Pancreas (tissue), 10 donors: Measurements from ENCODE around the gene OSBPL10. TPM values are rescaled to one million over a fixed set of nuclear protein-coding genes. Genes with fewer than 3 reads are reported as not detected.
"Not testable (repeated sequence)": the region's sequence is repeated elsewhere in the genome, so short reads cannot be mapped to it uniquely, and the experiment has no call there.

Experiments used
- ATAC-seq, 4 donors: fragments of 200-7000 bp; cut with Tn5 transposase; one replicate each; pipeline versions ENCODE4 v1.8.0 to v1.9.1; 2020; ENCODE audit warnings: mild to moderate bottlenecking in 4 of 4, moderate library complexity in 4 of 4
- DNase-seq, 6 donors: peaks; one replicate each; pipeline ENCODE4 v3.0.0-alpha.2; 2020
- FAIRE-seq: peaks from 2 replicates; lab custom pipeline; 2012; peaks lifted over from hg19 to GRCh38; lab: Jason Lieb, UNC
- H3K27ac ChIP-seq, 4 donors: fragments of 200-600 bp; sonication (generic); 1 replicate in 3 of 4; 2 replicates in 1 of 4; pipeline versions ENCODE4 v1.5.0 to v1.8.0; 2020
- H3K27me3 ChIP-seq, 4 donors: fragments of 200-600 bp; one replicate each; pipeline ENCODE4 v1.8.0; 2021
- H3K36me3 ChIP-seq, 3 donors: fragments of 200-600 bp; sonication (generic) in 1 of 3; one replicate each; pipeline versions ENCODE4 v1.5.0 to v1.8.0; 2020 to 2021
- H3K4me1 ChIP-seq, 3 donors: fragments of 200-600 bp; one replicate each; pipeline ENCODE4 v1.8.0; 2021
- H3K4me3 ChIP-seq, 4 donors: fragments of 200-600 bp; sonication (generic) in 2 of 4; one replicate each; pipeline versions ENCODE4 v1.5.0 to v1.8.0; 2020 to 2021
- H3K9me3 ChIP-seq, 4 donors: fragments of 200-600 bp; one replicate each; pipeline ENCODE4 v1.8.0; 2021
- WGBS, 2 donors: extraction: QIAGEN DNeasy Blood & Tissue Kit; methylation state at CpG; one replicate each; pipeline ENCODE4 v1.1.7; 2013; 5-methylcytosine and 5-hydroxymethylcytosine counted together
- intact Hi-C, 3 donors: fragments of 100-400 bp; cut with DNase I; formaldehyde crosslinking; loops; one replicate each; pipeline versions ENCODE4 v1.11.1 to v1.14.2; 2022
- polyA plus RNA-seq, 2 donors: library from polyadenylated mRNA; stranded (reverse); fragments of 200-250 nt; gene quantifications; one replicate each; pipeline ENCODE4 v1.2.3, GENCODE V29; 2013
- total RNA-seq, 6 donors: library from RNA; stranded (reverse); fragmentation: NEBNext Ultra II Directional in 4 of 6; extraction: Animal tissue kit (Norgen Biotek cat#: 25700) in 4 of 6; gene quantifications; one replicate each; pipeline versions ENCODE4 v1.2.1 to v1.2.4, GENCODE V29; 2021 to 2023
- TF ChIP-seq, protein P1 (sequence below), 4 donors: fragments of 200-600 bp; sonication (generic) in 3 of 4; IDR thresholded peaks; one replicate each; pipeline versions ENCODE4 v1.5.0 to v1.8.0; 2021; ENCODE audit warnings: antibody characterized with exemption in 4 of 4
- donor health status: healthy with polysubstance abuse.
- donor health status: DM: no; HTN: no; CAD: no; lungs with moderate emphysema.
- donor health status: DM: no; HTN: no; CAD: no.
- donor health status: control.
- donor health status: control.
- donor health status: Bipolar disorder and iron deficiency.
- donor health status: DM: yes; HTN: yes; CAD: no.
- donor health status: DM: no; HTN: no; CAD: no.
- donor health status: DM: no; HTN: no; CAD: no.
- donor health status: DM: yes; HTN: yes; CAD: no.

Gene OSBPL10
- total and polyA plus RNA-seq, 8 donors: 0.57 to 4.0 (median 2.2) TPM

DNA sequence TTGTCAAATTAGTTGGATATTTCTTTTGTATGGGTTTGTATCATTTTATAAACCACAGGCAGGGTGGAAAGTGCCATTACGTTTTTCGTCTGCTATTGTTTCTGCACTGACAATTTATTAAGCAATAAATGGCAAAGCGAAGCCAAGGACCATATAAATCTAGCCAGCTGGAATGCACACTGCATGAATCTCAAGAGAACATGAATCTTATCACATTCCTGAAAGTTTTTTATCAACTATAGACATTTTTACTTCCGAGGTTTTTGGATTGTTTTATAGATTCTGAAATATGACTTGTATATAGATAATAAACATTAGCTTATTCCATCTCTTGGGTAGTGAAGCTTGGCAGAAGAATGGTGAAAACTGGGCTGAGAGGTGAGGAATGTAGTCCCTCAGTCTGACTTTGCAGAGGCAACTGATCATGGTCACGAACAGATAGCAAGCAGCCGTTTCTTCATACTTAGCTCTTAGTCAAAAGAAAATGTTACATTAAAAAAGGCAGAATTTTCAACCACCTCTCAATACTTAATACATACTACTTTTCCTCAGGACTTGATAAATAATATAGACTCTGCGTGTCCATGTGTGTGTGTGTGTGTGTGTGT is 102.7 kb downstream of the OSBPL10 start:
- Histone ChIP-seq H3K36me3 (no peaks in the 10 kb centered on the region), H3K27ac (no peak overlapping the region), H3K4me1 (peaks cover 0 to 5% (median 0%) of the 10 kb centered on the region in 3 donors), H3K4me3 (no peak overlapping the region), H3K9me3 (no peaks in the 10 kb centered on the region), H3K27me3 (no peaks in the 10 kb centered on the region)
- no peak for DNase-seq
- ATAC-seq: no peak
- TF ChIP-seq, protein P1, sequence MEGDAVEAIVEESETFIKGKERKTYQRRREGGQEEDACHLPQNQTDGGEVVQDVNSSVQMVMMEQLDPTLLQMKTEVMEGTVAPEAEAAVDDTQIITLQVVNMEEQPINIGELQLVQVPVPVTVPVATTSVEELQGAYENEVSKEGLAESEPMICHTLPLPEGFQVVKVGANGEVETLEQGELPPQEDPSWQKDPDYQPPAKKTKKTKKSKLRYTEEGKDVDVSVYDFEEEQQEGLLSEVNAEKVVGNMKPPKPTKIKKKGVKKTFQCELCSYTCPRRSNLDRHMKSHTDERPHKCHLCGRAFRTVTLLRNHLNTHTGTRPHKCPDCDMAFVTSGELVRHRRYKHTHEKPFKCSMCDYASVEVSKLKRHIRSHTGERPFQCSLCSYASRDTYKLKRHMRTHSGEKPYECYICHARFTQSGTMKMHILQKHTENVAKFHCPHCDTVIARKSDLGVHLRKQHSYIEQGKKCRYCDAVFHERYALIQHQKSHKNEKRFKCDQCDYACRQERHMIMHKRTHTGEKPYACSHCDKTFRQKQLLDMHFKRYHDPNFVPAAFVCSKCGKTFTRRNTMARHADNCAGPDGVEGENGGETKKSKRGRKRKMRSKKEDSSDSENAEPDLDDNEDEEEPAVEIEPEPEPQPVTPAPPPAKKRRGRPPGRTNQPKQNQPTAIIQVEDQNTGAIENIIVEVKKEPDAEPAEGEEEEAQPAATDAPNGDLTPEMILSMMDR (IDR thresholded peaks at IDR 0.05): no peak
- intact Hi-C loops: no loop called here
- no peak for FAIRE-seq
- WGBS, 2 donors: 63% methylated on average over 7 of the region's 7 CpGs

DNA sequence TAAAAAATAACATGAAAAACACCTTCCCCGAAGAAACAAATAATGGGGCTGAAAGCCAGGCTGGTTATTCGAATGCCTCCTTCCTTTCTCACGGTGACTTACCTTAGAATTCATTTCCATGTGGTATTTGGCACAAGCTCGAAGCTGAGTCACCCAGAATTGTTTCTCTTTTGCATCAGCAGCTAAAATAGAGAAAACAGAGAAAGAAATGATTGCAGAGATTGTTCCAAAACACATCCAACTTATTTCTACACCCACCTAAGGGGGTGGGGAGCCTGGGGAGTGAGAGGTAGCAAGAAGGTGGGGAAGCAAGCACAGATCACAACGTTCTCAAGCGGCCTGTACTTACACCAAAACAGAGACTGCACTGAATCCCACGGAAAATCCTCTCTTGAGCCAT is 104.7 kb downstream of the OSBPL10 start:
- FAIRE-seq (no peak), DNase-seq (peak in 1 of 6 donors; percentile 14), ATAC-seq (peak in 2 of 4 donors; percentile 22 to 58)
- 71 to 72% methylated on average over 7 of the region's 7 CpGs for WGBS, 2 donors
- intact Hi-C loops: no loop called here
- peaks cover 0 to 5% (median 0%) of the 10 kb centered on the region in 3 donors for H3K4me1 ChIP-seq
- H3K27me3 ChIP-seq: no peaks in the 10 kb centered on the region
- H3K4me3 ChIP-seq: no peak overlapping the region
- no peaks in the 10 kb centered on the region for H3K36me3 ChIP-seq
- TF ChIP-seq, protein P1 (IDR thresholded peaks at IDR 0.05): no peak
- no peaks in the 10 kb centered on the region for H3K9me3 ChIP-seq
- H3K27ac ChIP-seq: no peak overlapping the region

GRCh38 chr3:31875437-31875836 is 105.6 kb downstream of the OSBPL10 start:
- ATAC-seq (peak in 3 of 4 donors; percentile 14 to 67 (median 57)), FAIRE-seq (no peak), DNase-seq (peak in 1 of 6 donors; percentile 22)
- Histone ChIP-seq H3K4me3 (no peak overlapping the region), H3K27me3 (no peaks in the 10 kb centered on the region), H3K4me1 (peaks cover 0 to 5% (median 0%) of the 10 kb centered on the region in 3 donors), H3K9me3 (no peaks in the 10 kb centered on the region), H3K27ac (no peak overlapping the region), H3K36me3 (no peaks in the 10 kb centered on the region)
- TF ChIP-seq, protein P1 (IDR thresholded peaks at IDR 0.05): no peak
- intact Hi-C loops: no loop called here
- WGBS, 2 donors: 75 to 87% methylated on average over 2 of the region's 2 CpGs

DNA sequence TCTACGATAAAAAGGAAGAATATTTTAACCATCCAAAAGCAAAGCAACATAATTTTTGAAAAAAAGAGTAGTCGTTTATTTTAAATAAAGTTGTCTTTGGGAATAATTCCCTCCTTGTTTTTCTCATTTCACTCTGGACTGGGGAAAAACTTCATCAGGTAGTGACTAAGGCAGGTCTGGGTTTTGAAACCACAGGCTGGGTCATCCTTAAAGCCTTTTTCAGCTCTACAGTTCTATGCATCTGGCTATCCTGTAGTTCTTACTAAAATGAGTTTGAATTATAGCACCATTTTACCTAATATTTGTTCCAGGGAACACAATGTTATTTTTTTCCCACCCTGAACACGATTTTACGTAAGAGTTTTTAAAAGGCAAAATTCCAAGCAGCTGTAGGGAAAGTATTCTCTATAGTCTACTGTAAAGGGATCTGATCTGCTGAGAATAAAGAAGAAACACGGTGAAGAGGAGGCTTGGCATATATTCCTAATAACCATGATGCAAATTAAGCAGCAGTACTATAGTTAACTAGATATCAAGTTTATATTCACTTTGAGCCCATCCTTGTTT is 107.7 kb downstream of the OSBPL10 start:
- no peak overlapping the region for H3K4me3 ChIP-seq
- H3K4me1 ChIP-seq: peaks cover 0 to 5% (median 0%) of the 10 kb centered on the region in 3 donors
- TF ChIP-seq, protein P1 (IDR thresholded peaks at IDR 0.05): no peak
- ATAC-seq (no peak), FAIRE-seq (no peak), DNase-seq (no peak)
- H3K36me3 ChIP-seq: no peaks in the 10 kb centered on the region
- intact Hi-C loops: no loop called here
- 85 to 87% methylated on average over 5 of the region's 5 CpGs for WGBS, 2 donors
- no peak overlapping the region for H3K27ac ChIP-seq
- no peaks in the 10 kb centered on the region for H3K27me3 ChIP-seq
- no peaks in the 10 kb centered on the region for H3K9me3 ChIP-seq

GRCh38 chr3:31871939-31872507 is 109.0 kb downstream of the OSBPL10 start:
- Histone ChIP-seq H3K4me1 (peaks cover 0 to 5% (median 0%) of the 10 kb centered on the region in 3 donors), H3K4me3 (no peak overlapping the region), H3K27me3 (no peaks in the 10 kb centered on the region), H3K9me3 (no peaks in the 10 kb centered on the region), H3K36me3 (no peaks in the 10 kb centered on the region), H3K27ac (no peak overlapping the region)
- intact Hi-C loops: no loop called here
- FAIRE-seq (no peak), DNase-seq (no peak), ATAC-seq (no peak)
- TF ChIP-seq, protein P1 (IDR thresholded peaks at IDR 0.05): no peak
- 91 to 96% methylated on average over 5 of the region's 5 CpGs for WGBS, 2 donors

- H3K36me3 ChIP-seq, H3K27me3 ChIP-seq, DNase-seq, H3K4me3 ChIP-seq, H3K9me3 ChIP-seq, H3K4me1 ChIP-seq, H3K27ac ChIP-seq, intact Hi-C loops, FAIRE-seq, ATAC-seq: not testable (repeated sequence)
- 97% methylated on average over 22 to 28 of the region's 28 CpGs for WGBS, 2 donors
These were observed 111.0 kb downstream of the OSBPL10 start for GRCh38 chr3:31870111-31870510.
